KMS-11 (cell line): Measurements from ENCODE around the gene TMEM242.

ENCODE experiments used
- H2AFZ ChIP-seq: fragments of 200-600 bp; sonication (generic); 2 replicates; pipeline ENCODE4 v1.6.1; 2016; ENCODE audit warnings: antibody characterized with exemption, mixed run types, low read depth
- H3K27ac ChIP-seq: fragments of 200-600 bp; sonication (generic); 2 replicates; pipeline ENCODE4 v1.6.1; 2016; ENCODE audit warnings: mild to moderate bottlenecking, mixed run types
- H3K27me3 ChIP-seq: fragments of 200-600 bp; sonication (generic); 2 replicates; pipeline ENCODE4 v1.6.1; 2017; ENCODE audit warnings: mild to moderate bottlenecking, low read depth, mixed run types, moderate library complexity; ENCODE audit not compliant: insufficient read depth
- H3K36me3 ChIP-seq: fragments of 200-600 bp; sonication (generic); 2 replicates; pipeline ENCODE4 v1.6.1; 2017; ENCODE audit warnings: mild to moderate bottlenecking, mixed run types; ENCODE audit not compliant: insufficient read depth
- H3K4me1 ChIP-seq: fragments of 200-600 bp; sonication (generic); 2 replicates; pipeline ENCODE4 v1.6.1; 2016; ENCODE audit warnings: mild to moderate bottlenecking, low read depth, mixed run types; ENCODE audit not compliant: poor library complexity, severe bottlenecking
- H3K4me2 ChIP-seq: fragments of 200-600 bp; sonication (generic); 2 replicates; pipeline ENCODE4 v1.7.0; 2016; ENCODE audit warnings: mild to moderate bottlenecking, mixed run types
- H3K4me3 ChIP-seq: fragments of 200-600 bp; sonication (generic); IDR thresholded peaks from 2 replicates; pipeline ENCODE4 v1.6.1; 2017; ENCODE audit warnings: low read depth, low read length, mixed read lengths; ENCODE audit not compliant: insufficient read depth
- H3K79me2 ChIP-seq: fragments of 200-600 bp; sonication (generic); 2 replicates; pipeline ENCODE4 v1.6.1; 2016; ENCODE audit warnings: low read depth, mixed run types; ENCODE audit not compliant: insufficient read depth
- H3K9ac ChIP-seq: fragments of 200-600 bp; sonication (generic); 2 replicates; pipeline ENCODE4 v1.6.1; 2016; ENCODE audit warnings: mild to moderate bottlenecking, mixed run types
- H4K20me1 ChIP-seq: fragments of 200-600 bp; sonication (generic); 2 replicates; pipeline ENCODE4 v1.6.1; 2016; ENCODE audit warnings: mild to moderate bottlenecking, mixed run types; ENCODE audit not compliant: insufficient read depth
- CTCF ChIP-seq: fragments of 200-600 bp; sonication (generic); conservative IDR thresholded peaks from 2 replicates; pipeline ENCODE4 v1.6.1; 2017; ENCODE audit warnings: low read depth, mild to moderate bottlenecking, antibody characterized with exemption, low read length, moderate library complexity, mixed read lengths

The TMEM242 gene

GRCh38 chr6:157255079-157255478, 68.2 kb downstream of the TMEM242 start:
- Histone ChIP-seq H3K36me3 (no peaks in the 10 kb centered on the region), H3K4me3 (no peak overlapping the region), H2AFZ (no peak overlapping the region), H3K27ac (no peak overlapping the region), H3K9ac (no peak overlapping the region), H3K27me3 (no peaks in the 10 kb centered on the region), H3K79me2 (no peaks in the 10 kb centered on the region), H4K20me1 (no peaks in the 10 kb centered on the region), H3K4me1 (peaks cover 12% of the 10 kb centered on the region), H3K4me2 (no peak overlapping the region)
- no peak for TF ChIP-seq CTCF

- H3K27me3 ChIP-seq, result no peaks in the 10 kb centered on the region
- H3K4me2 ChIP-seq, result no peak overlapping the region
- peaks cover 12% of the 10 kb centered on the region for H3K4me1 ChIP-seq
- no peaks in the 10 kb centered on the region for H3K36me3 ChIP-seq
- no peak overlapping the region for H3K9ac ChIP-seq
- H4K20me1 ChIP-seq, result no peaks in the 10 kb centered on the region
- no peak overlapping the region for H3K4me3 ChIP-seq
- H3K79me2 ChIP-seq, result no peaks in the 10 kb centered on the region
- no peak overlapping the region for H2AFZ ChIP-seq
- H3K27ac ChIP-seq, result no peak overlapping the region
- TF ChIP-seq CTCF, result no peak
Observed at GRCh38 chr6:157254538-157254937, 68.8 kb downstream of the TMEM242 start.

- Histone ChIP-seq H3K79me2 (no peaks in the 10 kb centered on the region), H2AFZ (no peak overlapping the region)
Observed at GRCh38 chr6:157253699-157254098, 69.6 kb downstream of the TMEM242 start.

GRCh38 chr6:157253017-157253416, 70.3 kb downstream of the TMEM242 start:
- H3K79me2 ChIP-seq, result no peaks in the 10 kb centered on the region

More at GRCh38 chr6:157253699-157254098, 69.6 kb downstream of the TMEM242 start:
- Histone ChIP-seq H3K4me2 (no peak overlapping the region), H3K9ac (no peak overlapping the region), H3K4me1 (peaks cover 12% of the 10 kb centered on the region), H3K4me3 (no peak overlapping the region), H4K20me1 (no peaks in the 10 kb centered on the region), H3K27me3 (no peaks in the 10 kb centered on the region), H3K27ac (no peak overlapping the region), H3K36me3 (no peaks in the 10 kb centered on the region)
- no peak for TF ChIP-seq CTCF

More at GRCh38 chr6:157253017-157253416, 70.3 kb downstream of the TMEM242 start:
- Histone ChIP-seq H3K4me1 (peaks cover 12% of the 10 kb centered on the region), H3K36me3 (no peaks in the 10 kb centered on the region), H3K9ac (no peak overlapping the region), H3K27me3 (no peaks in the 10 kb centered on the region), H3K27ac (no peak overlapping the region), H4K20me1 (no peaks in the 10 kb centered on the region), H3K4me3 (no peak overlapping the region), H3K4me2 (no peak overlapping the region), H2AFZ (no peak overlapping the region)
- TF ChIP-seq CTCF, result no peak
